ENCODE results near the gene MAZ.
"Not testable (repeated sequence)": the region's sequence is repeated elsewhere in the genome, so short reads cannot be mapped to it uniquely, and the experiment has no call there.

MAZ gene

DNA sequence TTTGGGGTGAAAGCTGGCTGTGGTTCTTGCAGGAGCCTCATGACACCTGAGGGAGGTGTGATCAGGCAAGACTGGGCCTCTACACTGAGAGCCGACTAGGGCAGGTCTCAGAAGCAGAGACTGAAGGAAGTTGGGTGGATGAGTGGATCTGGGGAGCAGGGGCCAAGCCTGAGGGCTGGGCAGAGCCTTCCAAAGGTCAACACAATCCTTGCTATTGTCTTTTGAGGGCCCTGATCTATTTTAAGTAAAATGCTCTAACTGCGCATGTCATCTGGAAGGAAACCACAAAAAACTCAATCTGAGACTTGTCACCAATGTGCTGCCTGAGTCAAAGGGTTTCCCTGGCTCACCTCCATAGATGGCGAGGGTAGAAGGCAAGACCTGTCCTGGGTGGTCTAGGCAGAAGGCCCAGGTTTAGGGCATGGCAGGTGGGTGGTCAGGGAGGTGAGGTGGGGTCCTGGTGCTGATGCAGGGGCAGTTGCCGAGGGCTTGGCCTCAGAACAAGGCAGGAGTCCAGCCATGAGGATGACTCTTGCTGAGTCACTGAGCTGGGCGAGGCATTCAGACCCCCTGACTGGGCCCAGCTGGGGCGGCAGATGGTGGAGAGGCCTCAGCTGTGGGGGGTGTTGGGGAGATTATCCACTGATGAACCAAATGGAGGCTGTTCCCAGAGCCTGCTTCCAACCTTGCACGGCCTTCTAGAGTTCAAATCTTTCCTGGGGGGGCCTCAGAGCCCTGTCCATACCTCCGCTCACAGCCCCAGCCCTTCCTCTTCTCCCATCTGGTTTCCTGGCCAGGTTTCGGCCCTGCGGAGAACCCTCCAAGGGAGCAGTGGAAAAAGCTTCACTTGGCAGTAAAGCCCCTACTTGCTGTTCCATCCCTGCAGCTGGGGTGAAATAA is 19.1 kb downstream of the MAZ start:
- DNase-seq (ENCODE audit: low read depth): peak; percentile 72

DNA sequence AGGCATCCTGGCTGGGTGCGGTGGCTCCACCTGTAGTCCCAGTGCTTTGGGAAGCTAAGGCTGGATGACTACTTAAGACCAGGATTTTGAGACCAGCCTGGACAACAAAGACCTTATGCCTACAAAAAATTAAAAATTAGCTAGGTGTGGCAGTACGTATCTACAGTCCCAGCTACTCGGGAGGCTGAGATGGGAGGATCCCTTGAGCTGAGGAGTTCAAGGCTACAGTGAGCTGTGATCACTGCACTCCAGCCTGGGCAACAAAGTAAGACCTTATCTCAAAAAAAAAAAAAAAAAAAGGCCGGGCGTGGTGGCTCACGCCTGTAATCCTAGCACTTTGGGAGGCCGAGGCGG is 20.0 kb downstream of the MAZ start:
- DNase-seq (ENCODE audit: low read depth): no peak

DNA sequence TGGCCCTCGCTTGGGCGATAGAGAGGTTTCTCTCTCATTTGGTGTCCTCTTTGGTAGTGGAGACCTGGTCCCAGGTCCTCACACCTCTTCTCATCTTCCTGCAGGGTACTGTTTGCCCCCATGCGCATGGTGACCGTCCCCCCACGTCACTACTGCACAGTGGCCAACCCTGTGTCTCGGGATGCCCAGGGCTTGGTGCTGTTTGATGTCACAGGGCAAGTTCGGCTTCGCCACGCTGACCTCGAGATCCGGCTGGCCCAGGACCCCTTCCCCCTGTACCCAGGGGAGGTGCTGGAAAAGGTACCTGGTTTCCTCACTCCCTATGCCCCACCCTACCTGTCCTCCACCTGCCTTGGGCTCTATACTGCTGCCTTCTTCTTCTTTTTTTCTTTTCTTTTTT is 24.4 kb downstream of the MAZ start:
- no peak for DNase-seq (ENCODE audit: low read depth)

DNA sequence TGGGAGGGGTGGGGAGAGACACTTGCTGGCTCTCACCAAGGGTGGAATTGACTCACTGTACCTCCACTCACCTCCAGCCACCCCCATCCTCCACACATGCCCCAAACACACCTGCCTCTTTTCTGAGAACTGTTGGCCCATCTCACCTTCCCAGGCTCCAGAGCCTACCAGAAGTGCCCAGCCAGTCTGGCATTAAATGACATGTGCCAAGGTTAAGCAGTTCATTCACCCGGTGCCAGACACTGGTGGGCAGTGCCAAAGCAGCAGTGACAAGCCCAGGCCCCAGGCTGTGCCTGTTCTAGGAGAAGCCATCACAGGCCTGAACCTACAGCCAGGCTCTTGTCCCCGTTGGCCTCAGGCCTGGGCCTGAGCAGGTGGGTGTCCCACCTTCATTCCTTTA is 25.2 kb downstream of the MAZ start:
- DNase-seq (ENCODE audit: low read depth): no peak

DNA sequence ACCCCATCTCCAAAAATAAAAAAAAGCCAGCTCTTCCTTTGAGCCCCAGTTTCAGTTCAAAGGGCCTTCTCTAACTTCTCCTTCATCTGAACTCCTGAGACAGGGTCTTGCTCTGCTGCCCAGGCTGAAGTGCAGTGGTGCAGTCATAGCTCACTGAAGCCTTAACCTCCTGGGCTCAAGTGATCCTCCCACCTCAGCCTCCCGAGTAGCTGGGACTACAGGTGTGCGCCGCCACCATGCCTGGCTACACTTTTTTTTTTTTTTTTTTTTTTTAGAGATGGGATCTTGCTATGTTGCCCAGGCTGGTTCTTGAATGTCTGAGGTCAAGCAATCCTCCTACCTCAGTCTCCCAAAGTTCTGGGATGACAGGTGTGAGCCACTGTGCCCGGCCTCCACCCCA is 26.9 kb downstream of the MAZ start:
- not testable (repeated sequence) for DNase-seq (ENCODE audit: low read depth)

DNA sequence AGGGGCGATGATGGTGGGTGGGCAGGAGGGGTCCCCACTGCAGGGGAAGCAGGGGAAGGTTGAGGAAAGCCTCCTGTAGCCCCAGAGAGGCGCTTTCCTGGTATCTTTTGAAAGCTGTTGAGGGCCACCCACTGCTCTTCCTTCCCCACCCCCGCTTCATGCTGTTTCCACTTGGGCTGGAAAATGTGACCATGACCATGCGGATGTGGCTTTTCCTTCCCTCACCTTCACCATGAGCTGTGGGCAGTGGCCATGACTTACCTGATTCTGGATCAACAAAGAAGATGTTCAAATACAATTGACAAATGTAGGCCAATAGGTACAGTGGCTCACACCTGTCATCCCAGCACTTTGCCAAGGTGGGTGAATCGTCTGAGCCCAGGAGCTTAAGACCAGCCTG is 27.8 kb downstream of the MAZ start:
- no peak for DNase-seq (ENCODE audit: low read depth)

DNA sequence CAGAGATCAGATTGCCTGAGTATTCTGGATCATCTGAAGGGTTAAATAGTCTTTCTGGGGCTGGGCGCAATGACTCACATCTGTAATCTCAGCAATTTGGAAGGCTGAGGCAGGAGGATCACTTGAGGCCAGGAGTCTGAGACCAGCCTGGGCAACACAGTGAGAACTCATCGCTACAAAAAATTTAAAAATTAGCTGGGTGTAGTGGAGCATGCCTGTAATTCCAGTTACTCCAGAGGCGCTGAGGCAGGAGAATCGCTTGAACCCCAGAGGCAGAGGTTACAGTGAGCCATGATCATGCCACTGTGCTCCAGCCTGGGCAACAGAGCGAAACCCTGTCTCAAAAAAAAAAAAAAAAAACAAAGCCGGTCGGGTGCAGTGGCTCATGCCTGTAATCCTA is 29.6 kb downstream of the MAZ start:
- DNase-seq (ENCODE audit: low read depth): no peak

DNA sequence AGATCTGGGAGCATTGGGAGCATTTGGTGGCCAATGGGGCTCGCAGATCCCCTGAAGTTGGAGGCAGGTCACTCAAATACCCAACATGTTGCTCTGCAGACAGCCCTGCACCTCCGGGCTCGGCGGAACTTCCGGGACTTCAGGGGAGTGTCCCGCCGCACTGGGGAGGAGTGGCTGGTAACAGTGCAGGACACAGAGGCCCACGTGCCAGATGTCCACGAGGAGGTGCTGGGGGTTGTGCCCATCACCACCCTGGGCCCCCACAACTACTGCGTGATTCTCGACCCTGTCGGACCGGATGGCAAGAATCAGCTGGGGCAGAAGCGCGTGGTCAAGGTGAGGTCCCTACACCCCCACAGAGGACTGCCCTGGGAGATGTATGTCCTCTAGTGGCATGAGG is 30.3 kb downstream of the MAZ start:
- DNase-seq (ENCODE audit: low read depth): no peak

DNA sequence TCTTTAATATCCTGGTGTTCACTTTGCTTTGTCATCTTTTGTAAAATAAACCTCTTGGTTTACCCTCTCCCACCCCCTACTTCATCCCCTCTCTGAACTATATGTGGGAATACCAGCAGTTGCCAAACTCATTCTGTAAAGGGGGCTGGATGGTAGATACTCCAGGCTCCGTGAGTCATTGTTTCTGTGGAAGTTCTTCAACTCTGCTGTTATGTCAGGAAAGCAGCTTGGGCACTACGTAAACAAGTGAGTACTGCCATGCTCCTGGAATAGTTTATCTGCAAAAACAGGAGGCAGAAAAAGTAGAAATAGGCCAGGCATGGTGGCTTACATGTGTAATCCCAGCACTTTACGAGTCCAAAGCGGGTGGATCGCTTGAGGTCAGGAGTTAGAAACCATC is 31.5 kb downstream of the MAZ start:
- DNase-seq (ENCODE audit: low read depth): peak; percentile 95

DNA sequence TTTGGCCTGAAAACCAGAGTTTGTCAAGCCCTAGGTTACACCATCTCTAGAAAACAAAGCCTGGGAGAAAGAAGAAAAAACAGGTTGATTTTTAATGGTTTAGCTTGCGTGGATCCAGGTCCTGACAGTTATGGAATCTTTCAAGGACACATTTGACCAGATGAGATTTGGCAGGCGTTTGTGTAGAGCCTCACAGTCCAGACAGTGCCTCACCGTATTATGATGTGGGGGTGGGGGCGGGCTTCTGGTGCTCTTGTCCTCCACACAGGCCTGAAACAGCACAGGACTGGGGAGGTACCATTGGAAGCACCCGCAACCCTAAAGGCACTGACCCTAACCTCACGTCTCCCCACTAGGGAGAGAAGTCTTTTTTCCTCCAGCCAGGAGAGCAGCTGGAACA is 33.5 kb downstream of the MAZ start:
- peak; percentile 74 for DNase-seq (ENCODE audit: low read depth)

DNA sequence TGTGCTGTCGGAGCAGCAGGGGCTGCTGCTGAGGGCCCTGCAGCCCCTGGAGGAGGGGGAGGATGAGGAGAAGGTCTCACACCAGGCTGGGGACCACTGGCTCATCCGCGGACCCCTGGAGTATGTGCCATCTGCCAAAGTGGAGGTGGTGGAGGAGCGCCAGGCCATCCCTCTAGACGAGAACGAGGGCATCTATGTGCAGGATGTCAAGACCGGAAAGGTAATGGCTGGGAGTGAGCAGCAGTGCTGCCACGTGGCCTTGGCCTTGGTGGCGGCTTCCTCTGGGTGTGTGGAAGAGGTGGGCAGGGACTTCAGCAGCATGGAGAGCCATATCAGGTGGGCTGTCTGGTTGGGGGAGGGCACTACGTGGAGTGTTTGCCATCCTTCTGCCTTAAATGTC is 33.9 kb downstream of the MAZ start:
- DNase-seq (ENCODE audit: low read depth): no peak

DNA sequence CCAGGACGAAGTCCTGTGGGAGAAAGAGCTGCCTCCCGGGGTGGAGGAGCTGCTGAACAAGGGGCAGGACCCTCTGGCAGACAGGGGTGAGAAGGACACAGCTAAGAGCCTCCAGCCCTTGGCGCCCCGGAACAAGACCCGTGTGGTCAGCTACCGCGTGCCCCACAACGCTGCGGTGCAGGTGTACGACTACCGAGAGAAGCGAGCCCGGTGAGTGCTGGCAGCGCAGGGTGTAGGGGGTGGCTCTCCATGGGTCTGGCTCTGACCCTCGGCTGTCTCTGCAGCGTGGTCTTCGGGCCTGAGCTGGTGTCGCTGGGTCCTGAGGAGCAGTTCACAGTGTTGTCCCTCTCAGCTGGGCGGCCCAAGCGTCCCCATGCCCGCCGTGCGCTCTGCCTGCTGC is 35.3 kb downstream of the MAZ start:
- no peak for DNase-seq (ENCODE audit: low read depth)

DNA sequence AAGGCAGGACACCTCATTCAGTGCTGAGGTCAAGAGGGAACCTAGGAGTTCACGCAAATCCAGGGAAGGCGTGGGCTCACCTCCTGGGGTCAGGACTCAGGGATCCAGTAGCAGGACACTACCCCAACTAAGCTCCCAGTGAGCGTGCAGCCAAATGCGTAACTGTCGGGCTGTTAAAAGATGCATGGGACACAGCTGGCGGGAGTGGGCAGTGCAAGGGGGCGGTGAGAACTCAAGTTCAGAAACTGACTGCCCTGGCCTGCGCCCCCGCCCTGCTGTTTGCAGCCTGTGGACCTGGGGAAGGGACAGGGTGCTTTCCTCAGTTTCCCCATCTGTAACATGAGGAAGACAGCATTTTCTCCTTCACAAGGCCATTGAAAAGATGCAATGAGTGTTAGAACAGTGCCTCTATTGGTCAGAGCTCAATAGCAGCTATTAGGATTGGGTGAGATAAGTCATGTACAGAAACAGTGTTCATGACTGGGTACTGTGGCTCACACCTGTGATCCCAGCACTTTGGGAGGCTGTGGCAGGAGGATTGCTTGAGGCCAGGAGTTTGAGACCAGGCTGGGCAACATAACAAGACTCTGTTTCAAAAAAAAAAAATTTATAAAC is 36.5 kb downstream of the MAZ start:
- no peak for DNase-seq (ENCODE audit: low read depth)

DNA sequence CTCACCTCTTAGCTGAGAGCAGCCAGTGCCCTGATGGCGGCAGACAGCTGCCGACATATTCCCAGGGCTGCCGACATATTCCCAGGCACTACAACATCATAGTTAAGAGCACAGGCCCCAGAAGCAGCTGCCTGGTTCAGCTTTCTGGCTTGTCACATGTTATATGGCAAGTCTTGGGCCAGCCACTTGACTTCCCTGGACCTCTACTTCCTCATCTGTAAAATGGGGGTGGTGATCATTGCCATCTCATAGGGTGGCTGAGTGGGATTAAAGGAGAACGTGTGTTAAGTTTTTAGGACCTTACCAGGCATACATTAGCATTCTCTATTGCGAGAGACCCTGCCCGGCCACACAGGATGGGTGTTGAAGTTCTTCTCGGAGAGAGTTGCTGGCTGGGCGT is 37.6 kb downstream of the MAZ start:
- no peak for DNase-seq (ENCODE audit: low read depth)

DNA sequence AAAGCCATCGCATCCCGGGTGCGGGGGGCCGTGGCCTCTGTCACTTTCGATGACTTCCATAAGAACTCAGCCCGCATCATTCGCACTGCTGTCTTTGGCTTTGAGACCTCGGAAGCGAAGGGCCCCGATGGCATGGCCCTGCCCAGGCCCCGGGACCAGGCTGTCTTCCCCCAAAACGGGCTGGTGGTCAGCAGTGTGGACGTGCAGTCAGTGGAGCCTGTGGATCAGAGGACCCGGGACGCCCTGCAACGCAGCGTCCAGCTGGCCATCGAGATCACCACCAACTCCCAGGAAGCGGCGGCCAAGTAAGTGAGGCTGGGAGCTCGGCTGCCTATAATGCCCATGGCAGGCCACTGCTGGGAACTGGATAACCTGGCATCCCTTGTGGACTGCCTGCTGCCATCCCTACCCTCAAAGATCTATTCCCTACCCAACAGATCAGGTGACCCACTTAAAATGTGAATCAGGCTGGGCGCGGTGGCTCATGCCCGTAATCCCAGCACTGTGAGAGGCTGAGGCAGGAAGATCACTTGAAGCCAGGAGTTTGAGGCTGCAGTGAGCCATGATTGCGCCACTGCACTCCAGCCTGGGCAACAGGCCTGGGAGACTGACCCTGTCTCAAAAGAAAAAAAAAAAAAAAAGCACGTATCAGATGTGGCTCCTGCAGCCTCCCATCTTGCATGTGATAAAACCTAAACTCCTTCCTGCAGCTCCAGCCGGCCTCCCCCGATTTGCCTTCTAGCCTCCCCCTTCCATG is 38.4 kb downstream of the MAZ start:
- peak; percentile 76 for DNase-seq (ENCODE audit: low read depth)

DNA sequence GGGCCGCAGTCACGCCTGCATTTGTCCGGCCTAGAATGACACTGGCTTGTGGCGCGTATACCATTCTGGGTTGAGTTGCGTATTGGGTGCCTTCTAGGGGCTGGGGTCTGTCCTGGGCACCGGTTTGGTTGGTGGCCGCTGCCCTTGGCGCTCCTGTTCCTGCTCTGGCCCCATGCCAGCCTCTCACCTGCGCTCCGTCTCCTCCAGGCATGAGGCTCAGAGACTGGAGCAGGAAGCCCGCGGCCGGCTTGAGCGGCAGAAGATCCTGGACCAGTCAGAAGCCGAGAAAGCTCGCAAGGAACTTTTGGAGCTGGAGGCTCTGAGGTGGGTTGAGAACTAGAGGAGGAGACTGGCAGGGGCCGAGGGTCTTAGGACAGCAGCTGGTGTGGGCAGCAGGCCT is 39.3 kb downstream of the MAZ start:
- no peak for DNase-seq (ENCODE audit: low read depth)

DNA sequence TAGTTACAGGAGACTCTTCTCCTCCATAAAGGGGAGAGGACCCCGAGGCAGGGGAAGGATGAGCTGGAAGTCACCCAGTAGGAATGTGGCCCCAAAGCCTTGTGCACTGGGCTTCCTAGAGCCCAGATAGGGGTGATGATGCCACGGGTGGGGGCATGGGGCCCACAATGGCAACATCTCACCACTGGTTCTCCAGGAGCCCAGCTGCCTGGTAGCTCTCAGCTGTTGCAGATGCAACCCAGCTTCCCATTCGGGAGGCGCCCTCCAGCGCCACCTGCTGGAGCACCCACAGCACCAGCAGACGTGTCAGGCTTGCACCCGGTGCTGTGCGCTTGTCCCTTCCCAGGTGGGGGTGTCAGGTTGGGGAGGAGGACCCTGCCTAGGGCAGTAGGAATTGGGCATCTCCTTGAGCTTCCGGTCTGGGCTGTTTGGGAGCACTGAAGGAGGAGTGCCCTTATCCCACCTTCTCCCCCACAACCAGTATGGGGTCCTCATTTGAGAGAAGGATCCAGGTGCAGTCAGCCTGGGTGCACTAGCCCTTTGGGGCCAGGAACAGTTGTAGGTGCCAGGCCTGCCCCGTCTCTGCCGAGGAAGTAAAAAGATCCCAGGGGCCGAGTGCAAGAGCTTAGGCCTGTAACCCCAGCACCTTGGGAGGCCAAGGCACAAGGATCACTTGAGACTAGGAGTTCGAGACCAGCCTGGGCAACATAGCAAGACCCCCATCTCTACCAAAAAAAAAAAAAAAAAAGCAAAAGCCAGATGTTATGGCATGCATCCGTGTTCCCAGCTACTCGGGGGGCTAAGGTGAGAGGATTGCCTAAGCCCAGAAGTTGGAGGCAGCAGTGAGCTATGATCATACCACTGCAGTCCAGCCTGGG is 42.3 kb downstream of the MAZ start:
- DNase-seq (ENCODE audit: low read depth): peak; percentile 63

DNA sequence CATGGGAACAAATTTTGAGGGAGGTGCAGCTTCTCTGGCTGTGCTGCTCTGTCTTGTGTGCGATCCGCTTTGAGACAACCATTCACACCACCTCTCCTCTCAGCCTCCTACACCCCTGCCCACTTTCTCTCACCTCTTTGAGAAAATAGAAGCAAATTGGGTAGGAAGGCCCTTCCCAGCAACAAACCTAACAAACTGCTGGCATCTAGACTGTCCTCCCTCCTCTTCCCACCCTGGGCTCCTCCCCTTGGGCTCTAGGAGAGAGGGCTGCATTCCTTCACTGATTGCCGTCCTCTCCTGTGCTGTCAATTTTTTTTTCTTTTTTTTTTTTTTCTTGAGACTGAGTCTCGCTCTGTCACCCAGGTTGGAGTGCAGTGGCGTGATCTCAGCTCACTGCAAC is 43.2 kb downstream of the MAZ start:
- peak; percentile 25 for DNase-seq (ENCODE audit: low read depth)

DNA sequence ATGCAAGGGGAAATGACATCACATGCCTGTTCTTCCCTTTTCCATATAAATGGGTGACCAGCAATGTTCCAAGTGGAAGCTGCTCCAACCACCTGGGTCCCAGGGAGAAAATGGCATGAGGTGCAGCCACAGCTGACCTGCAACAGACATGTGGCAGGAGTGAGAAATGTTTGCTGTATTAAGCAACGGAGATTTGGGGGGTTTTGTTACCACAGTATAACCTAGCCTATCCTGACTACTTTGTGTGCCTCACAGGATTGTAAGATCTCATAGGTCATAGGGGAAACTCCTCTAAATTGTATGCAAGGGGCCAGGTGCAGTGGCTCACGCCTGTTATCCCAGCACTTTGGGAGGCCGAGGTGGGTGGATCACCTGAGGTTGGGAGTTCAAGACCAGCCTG is 44.7 kb downstream of the MAZ start:
- no peak for DNase-seq (ENCODE audit: low read depth)

DNA sequence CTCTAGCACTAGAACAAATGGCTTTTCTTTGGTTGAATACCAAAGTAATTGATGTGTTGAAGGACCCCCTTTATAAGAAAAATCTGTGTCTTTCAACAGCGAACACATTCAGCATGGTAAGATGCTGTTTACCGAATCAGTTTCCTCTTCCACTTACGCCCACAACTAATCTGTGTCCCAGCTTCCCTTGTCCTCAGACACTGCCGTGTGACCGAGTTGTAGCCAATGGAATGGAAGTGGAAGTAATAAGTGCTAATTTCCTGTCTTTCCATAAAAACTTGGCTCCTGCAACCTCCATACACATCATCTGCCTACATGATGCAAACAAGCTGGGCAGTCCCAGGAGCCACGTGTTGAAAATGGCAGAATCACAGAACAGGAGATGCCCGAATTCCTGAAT is 46.3 kb downstream of the MAZ start:
- no peak for DNase-seq (ENCODE audit: low read depth)

DNA sequence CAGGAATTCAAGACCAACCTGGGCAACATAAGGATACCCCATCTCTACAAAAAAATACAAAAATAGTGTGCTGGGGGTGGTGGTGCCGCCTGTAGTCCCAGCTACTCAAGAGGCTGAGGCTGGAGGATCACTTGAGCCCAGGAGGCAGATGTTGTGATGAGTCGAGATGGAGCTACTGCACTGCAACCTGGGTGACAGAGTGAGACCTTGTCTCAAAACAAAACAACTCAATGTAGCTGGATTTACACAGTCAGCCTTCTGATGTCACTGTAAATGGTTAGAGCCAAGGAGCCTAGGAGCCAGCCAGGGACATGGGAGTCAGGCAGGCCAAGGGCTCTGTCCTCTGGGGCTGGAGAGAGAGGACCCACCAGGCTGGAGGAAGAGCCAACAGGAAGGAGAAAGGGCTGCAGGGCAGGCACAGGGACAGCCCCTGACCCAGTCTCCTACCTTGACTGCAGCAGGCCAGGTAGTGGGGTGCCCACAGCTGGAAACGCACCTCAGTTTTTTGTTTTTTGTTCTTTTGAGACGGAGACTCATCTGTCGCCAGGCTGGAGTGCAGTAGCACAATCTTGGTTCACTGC is 48.3 kb downstream of the MAZ start:
- DNase-seq (ENCODE audit: low read depth): no peak

All from amniotic epithelial cell (primary cell).